Hematopoietic multipotent progenitor cell treated with erythropoietin and hydrocortisone succinate and interleukin-3 and kit ligand, for 17 days (in vitro differentiated cells): ENCODE results near the gene C9orf72.
"Not testable (repeated sequence)": the region's sequence is repeated elsewhere in the genome, so short reads cannot be mapped to it uniquely, and the experiment has no call there.

Source experiments
- DNase-seq: peaks from one replicate; pipeline ENCODE4 v3.0.0-alpha.2; 2015; ENCODE audit warnings: low spot score

The C9orf72 gene, protein sequence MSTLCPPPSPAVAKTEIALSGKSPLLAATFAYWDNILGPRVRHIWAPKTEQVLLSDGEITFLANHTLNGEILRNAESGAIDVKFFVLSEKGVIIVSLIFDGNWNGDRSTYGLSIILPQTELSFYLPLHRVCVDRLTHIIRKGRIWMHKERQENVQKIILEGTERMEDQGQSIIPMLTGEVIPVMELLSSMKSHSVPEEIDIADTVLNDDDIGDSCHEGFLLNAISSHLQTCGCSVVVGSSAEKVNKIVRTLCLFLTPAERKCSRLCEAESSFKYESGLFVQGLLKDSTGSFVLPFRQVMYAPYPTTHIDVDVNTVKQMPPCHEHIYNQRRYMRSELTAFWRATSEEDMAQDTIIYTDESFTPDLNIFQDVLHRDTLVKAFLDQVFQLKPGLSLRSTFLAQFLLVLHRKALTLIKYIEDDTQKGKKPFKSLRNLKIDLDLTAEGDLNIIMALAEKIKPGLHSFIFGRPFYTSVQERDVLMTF

DNA sequence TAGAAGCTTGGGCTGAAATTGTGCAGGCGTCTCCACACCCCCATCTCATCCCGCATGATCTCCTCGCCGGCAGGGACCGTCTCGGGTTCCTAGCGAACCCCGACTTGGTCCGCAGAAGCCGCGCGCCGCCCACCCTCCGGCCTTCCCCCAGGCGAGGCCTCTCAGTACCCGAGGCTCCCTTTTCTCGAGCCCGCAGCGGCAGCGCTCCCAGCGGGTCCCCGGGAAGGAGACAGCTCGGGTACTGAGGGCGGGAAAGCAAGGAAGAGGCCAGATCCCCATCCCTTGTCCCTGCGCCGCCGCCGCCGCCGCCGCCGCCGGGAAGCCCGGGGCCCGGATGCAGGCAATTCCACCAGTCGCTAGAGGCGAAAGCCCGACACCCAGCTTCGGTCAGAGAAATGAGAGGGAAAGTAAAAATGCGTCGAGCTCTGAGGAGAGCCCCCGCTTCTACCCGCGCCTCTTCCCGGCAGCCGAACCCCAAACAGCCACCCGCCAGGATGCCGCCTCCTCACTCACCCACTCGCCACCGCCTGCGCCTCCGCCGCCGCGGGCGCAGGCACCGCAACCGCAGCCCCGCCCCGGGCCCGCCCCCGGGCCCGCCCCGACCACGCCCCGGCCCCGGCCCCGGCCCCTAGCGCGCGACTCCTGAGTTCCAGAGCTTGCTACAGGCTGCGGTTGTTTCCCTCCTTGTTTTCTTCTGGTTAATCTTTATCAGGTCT lies at the start of gene C9orf72:
C9orf72 (minus strand) TSS at position 564 of the 716 bp plus-strand sequence. CDS start 6,361 bp downstream, outside the sequence.
- no peak for DNase-seq

DNA sequence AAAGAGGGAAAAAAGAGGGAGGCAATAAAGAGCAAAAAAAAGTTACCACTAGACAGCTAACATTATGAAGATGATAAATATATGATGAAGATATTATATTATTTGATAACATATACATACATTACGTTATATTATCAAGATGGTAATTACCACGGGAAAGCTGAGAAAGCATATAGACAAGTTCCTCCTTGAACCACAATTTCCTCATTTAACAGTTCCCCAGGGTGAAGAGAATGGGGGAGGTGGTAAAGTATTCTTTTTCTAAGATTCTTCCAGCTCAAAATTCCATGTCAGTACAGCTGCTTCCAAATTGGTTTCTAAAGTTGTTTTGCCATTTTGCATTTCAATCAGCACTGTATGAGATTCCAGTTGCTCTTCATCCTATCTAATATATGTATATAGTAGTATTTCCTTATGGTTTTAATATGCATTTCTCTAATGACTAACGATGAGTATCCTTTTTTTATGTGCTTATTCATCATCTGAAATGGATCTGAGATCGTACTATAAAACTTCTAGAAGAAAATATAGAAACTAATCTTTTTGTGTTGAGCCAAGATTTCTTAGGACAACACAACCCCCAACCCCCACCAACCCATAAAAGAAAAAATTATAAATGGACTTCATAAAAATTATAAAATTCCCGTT lies 49.5 kb upstream of the C9orf72 start:
- DNase-seq = no peak

DNA sequence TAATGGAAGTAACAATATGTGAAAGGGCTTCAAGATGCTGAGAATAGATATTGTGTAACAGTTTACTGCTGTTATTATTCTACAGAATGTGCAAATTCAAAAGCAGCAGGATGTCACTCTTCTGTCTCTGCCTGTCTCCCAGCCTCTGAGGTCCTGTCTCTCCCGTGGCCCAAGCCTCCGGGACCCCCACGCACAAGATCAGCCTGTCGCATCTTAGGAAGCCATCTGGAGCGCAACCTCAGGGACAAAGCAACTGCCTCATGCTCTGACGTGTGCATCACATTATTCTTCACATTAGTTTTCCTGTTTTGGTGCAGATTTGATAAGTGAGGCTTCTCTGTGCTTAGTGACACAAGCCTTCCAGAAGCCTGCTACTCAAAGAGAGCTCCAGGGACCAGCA lies 46.5 kb upstream of the C9orf72 start:
- no peak for DNase-seq

DNA sequence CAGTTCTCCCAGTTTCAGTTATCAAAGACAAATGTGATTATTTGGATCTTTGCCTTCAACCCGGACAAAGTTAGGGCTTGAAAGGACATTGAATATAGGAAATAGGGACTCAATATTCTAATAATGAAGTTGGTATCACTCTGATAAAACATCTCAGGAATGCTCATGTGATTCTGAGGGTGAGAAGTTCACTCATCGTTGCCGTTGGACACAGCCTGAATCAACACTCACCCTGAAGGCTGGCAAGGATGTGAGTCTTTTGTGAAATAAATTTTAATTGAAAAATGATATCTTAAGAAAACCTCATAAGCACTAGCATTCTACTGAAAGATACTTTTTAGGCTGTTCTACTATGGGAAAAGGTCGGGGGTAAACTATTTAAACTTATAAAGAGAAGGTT lies 44.8 kb upstream of the C9orf72 start:
- no peak for DNase-seq

DNA sequence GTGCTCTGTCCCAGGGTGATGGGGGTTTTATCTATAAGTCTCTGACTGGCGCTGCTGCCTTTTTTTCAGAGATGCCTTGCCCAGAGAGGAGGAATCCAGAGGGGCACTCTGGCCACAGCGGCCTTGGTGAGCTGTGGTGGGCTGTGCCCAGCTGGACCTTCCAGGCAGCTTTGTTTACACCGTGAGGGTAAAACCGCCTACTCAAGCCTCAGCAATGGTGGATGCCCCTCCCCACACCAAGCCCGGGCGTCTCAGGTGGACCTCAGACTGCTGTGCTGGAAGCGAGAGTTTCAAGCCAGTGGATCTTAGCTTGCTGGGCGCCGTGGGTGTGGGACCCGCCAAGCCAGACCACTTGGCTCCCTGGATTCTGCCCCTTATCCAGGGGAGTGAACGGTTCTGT lies 41.3 kb upstream of the C9orf72 start:
- no peak for DNase-seq

DNA sequence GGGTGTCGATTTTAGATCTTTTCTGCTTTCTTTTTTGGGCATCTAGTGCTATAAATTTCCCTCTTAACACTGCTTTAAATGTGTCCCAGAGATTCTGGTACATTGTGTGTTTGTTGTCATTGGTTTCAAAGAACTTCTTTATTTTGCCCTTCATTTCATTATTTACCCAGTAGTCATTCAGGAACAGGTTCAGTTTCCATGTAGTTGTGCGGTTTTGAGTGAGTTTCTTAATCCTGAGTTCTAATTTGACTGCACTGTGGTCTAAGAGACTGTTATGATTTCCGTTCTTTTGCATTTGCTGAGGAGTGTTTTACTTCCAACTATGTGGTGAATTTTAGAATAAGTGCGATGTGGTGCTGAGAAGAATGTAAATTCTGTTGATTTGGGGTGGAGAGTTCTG lies 38.8 kb upstream of the C9orf72 start:
- not testable (repeated sequence) for DNase-seq

DNA sequence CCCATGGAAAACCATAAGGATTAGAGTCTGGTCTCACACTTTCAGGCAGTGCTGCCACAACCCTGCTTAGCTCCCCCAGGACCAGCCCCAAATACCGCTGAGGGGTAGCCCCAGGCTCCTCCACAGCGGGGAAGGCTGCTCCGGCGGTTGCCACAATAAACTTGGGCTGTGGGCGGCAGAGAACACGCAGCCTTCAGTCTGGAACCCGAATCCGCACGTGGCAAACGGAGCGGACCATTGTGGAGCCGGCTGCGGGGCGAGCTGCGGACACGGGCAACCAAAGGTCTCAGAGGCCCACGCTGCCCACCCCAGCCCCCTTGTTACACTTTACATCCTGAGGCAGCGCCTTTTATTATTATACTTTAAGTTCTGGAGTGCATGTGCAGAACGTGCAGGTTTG lies 37.3 kb upstream of the C9orf72 start:
- no peak for DNase-seq

DNA sequence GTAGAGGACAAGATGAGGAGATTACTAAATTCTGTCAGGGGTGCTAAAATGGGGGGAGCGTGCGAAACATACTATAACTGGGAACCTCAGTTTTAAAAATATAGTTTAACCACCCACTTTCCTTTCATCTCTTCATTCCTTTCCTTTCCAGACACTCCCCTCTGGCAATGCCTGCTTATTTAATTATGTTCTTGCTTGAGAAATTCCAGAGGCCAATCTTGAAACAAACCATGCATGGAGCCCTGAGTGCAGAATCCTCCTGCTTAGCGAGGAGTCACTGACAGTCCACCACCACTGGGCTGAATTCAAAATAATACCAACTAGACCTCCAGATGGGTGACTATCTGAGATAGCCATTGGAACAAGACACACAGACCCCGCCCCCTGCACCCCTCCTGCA lies 29.7 kb upstream of the C9orf72 start:
- no peak for DNase-seq

DNA sequence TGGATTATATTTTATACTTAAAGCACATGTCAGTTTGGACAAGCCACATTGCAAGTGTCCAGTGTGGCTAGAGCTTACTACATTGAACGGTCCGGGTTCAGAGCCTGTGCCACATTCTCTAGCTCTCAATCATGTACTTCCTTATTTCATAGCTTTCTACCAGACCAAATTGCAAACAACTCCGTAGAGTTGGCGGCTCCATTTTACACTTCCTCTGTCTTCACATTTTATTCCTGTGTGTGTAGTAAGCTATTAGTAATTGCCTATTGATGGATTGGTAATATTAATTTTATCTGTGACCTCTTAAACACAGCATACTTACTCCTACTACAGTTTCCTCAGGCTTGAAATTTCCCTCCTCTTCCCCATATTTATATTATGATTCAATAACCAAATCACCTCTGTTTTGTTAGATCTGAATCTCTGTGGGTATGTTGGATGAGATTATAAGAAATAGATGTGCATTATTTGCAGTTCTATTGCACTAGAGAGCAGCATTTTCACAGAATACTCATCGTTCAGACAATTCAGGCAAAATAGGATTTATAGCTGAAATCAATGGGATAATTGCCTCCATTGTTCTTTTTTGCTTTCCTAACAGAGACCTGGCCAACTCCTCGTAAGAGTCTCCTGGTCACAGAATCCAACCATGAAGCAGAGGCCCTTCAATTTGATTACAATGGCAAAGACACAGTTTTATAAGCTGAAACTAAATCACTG lies 29.0 kb upstream of the C9orf72 start:
- DNase-seq = no peak

DNA sequence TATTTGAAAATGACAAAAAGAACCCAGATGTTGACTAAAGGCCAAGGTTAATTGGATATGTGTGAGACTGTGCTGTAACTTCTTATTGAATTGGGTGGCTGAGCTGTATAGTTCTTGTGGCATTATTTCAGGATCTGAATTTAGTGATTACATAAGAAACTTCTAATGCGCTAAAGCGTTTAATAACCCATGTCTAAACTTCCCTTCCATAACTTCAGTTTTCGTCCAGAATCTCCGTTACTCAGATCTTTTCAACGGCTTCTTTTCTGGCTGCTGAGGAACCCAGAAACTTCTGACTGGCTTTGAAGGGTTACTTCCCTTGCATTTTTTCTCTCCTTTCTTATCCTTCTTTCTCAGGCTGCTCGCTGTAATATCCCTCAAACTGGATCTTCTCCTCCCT lies 28.1 kb upstream of the C9orf72 start:
- DNase-seq = no peak

DNA sequence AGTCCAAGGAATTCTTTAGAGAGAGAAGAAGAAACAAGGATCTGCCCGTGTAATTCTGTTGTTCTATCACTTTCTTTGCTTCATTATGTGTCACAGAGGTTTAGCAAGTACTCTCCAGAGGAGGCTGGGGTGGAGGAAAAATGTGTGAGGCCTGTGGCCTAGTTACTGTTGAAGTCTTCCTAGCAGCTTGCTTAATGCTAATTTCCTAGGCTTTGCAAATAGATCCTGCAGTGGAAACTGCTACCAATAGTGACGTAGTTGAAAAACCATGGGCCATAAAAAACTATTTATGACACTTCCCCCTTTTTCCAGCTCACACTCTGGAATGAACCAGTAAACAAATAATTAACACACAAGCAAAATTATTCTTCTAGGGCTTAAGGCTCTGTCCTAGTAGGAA lies 27.0 kb upstream of the C9orf72 start:
- no peak for DNase-seq

DNA sequence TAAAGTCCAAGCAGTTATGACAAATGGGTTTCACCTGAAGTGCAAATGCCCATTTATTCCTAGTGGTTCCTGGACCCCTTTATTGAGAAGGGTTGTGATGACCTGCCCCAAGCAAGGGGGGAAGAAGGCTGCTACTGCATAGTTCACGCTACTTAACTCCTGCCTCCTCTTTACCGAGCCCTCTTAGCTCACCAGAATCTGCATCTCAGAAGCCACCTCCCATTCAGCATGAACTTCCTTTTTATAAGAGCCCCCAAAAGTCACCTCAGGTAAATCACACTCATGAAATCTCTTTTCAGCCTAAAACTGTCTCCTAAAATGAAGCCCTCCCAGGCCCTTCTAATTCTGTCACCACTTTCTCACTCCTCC lies 26.6 kb upstream of the C9orf72 start:
- no peak for DNase-seq

DNA sequence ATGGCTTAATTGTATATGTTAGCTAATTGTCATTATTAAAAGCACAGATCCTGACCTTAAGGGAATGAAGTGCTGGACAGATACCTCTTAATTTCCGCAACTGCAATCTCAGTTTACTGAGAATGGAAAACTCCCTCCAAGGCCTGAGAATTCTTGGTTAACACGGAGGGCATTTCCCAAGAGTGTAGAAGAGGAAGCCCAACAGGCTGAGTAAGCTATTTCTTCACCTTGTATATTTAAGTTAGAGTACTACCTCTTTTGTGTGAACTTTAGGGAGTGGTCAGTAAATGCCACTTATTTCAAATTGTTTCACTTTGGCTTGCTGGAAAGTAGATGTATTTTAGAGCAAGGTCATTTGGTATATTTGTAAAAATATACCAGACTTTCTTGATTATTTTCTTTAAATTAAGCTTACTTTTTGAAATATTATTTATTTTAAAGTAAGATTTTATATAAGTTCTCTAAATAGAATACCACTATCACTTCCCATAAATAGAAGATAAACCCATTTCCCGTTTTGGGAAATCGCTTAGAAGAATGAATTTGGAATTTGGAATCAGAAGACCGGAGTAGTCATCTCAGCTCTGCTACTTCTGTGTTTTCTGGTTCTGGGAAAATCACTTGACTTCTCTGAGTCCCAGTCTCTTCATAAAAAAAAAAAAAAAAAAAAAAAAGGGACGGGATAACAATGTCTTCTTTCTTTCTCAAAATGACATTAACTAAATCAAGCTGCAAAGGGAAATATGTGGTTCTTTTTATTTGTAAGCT lies 26.0 kb upstream of the C9orf72 start:
- no peak for DNase-seq

DNA sequence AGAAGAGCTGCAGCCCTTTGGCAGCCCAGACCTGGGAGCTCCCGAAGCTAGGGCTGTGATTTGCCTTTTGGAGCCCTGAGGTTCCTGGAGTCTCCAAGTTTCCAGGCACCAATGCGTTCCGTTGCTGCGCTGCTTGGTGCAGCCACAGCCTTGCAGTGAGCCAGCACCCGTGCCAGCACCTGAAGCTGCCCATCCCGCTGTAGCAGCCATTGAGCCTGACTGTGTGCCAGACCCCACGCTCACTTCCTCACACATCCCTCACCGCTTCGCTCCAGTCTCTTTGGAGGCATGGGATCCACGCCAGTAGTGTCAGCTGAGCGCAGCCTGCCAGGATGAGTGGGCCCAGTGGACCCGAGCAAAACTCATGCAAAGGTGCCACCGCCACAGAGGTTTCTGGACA lies 22.5 kb upstream of the C9orf72 start:
- DNase-seq = no peak

DNA sequence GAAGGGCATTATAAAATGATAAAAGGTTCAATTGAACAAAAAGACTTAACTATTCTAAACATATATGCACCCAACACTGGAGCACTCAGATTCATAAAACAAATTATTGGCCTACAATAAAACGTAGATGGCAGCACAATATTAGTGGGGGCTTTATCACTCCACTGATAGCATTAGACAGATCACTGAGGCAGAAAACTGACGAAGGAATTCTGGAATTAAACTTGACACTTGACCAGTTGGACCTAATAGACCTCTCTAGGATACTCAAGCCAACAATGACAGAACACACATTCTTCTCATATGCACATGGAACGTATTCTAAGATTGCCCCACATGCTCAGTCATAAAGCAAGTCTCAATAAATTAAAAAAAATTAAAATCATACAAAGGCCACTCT lies 18.4 kb upstream of the C9orf72 start:
- no peak for DNase-seq

DNA sequence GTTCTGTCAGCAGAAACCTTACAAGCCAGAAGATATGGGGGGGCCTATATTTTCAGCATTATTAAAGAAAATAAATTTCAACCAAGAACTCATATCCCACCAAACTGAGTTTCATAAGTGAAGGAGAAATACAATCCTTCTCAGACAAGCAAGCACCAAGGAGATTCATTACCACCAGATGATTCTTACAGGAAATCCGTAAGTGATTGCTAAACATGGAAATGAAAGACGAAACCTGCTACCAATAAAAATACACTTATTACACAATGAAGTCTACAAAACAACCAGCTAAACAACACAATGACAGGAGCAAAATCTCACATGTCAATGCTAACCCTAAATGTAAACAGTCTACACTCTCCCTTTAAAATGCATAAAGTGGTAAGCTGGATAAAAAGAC lies 17.8 kb upstream of the C9orf72 start:
- DNase-seq = no peak

DNA sequence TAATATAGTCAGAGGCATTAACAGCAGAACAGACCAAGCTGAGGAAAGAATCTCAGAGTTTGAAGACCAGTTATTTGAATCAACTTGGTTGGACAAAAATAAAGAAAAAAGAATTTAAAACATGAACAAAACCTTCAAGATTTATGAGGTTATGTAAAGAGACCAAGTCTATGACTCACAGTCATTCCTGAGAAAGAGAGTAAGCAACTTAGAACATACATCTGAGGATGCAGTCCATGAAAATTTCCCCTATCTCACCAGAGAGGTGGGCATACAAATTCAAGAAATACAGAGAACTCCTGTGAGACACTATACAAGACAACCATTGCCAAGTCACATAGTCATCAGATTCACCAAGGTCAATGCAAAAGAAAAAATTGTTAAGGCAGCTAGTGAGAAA lies 17.4 kb upstream of the C9orf72 start:
- DNase-seq = no peak

DNA sequence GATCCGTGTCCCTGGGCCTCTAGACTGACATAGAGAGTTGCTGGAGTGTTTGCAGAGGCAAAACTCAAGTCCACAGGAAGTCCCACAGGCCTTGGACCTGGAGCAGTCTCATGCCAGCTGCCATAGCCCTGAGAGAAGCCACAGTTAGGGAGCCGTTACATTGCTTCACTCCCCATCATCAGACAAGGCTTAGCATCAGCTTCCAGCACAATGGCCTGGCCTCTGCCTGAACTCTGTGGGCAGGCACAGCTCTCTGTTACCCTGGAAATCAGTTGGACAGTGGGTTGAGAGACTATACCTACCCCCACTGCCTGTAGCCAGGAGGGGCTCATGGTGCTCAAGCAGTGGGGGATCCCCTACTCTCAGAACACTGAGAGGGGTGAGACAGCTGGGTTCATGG lies 16.2 kb upstream of the C9orf72 start:
- no peak for DNase-seq

DNA sequence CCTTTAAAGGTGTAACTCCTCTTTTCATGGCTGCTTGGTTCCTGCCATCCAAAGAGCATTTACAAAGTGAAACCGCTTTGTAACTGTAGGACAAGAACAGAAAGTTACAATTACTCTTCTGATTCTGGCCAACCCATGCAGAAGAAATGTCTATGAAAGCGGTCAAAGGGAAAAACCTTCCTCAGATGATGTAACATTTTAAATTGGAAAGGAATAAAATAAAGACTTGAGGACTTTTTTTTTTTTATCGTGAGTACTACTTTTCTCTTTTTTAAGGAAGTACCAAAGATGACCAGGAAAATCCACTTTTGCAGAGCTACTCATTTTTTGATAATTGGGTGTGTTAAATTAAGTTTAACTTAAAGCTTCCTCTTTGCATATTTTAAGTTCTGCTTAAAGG lies 13.0 kb upstream of the C9orf72 start:
- no peak for DNase-seq

DNA sequence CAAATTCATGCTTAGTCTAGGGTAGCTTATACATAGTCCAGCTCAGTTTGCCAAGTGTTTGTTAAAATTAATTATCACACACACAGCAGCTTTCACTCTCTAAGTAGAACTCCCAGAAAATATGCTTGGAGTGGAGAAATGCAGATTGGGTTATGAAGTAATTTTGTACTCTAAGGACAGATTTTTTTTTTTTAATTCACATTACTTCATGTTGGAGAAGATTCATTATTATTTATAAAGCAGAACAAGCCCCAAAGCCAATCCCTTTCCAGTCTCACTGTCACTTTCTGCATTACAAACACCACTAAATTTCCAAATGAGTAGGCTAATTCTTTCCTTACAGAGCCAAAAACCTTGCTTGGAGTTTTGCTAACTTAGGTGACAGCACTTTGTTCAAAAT lies 11.7 kb upstream of the C9orf72 start:
- no peak for DNase-seq

DNA sequence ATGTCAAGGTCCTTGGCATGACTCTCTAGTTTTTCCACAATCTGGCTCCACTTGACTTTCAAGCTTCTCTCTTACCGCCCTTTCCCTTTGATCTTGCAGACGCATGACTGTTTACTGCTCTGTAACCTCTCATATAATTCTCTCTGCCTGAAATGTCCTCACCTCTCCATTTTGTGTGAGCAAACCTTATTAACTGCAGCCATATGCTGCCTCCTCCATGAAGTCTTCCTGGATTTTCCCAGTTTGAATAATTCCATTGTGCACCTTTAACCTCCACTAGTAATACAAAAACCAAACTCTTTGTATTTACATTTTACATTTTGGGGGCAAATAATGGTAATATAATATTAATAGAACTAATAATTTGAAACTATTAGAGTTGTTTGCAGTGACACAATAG lies 9.5 kb upstream of the C9orf72 start:
- DNase-seq = no peak

DNA sequence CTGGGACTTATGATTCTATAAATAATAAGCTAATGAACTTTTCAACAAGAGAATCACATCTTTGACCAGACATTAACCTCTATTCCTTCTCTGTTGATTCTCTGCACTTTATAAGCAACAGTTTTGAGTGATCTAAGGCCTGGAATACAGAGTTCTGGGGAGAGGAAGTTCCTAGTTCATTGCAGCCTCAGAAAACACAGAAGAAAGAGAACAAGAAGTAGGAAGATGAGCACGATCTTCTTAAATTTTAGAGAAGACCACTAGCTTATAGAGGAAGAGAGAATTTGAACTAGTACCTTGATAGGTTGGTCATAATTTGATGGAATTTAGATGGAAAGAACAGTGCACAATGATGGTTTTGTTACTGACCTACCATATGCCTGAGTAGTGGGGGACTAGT lies 8.5 kb upstream of the C9orf72 start:
- DNase-seq = no peak
